ENCODE results near the gene ORAI3.

DNA sequence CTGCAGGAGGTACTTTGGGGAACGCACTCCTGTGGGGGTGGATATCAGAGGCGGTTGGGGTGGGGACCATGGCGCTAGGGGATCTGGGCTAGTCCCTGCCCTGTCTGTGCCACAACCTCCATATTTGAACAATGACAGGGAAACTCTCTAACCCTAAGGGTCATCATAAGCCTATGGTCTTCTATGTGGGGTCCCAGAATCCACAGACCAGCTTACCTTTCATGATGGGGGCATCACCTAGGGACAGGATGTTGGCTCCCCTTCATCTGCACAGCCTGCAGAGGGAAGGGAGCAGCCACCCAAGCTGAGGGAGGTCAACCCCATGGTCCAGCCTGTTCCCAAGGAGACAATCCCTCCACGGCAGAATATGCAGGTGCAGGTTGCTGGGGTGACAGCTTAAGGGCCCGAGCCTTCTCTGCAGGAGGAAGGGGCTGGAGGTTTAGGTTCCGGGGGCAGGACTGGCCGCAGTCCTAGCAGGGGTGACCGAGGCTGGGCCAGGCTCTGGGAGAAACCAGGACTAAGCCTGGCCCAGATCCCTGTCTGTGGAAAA lies 1.7 kb downstream of the ORAI3 start:
- TF ChIP-seq CTCF (IDR thresholded peaks at IDR 0.05) (no peak), POLR2A (IDR thresholded peaks at IDR 0.05) (no peak)

Data from thyroid gland (tissue), 4 donors.